NCI-H1048 (cell line): ENCODE measurements around the gene ANGEL1.

Source experiments
- DNase-seq: peaks from one replicate; lab custom pipeline; 2025; lab: John Stamatoyannopoulos, UW

ANGEL1 gene

DNA sequence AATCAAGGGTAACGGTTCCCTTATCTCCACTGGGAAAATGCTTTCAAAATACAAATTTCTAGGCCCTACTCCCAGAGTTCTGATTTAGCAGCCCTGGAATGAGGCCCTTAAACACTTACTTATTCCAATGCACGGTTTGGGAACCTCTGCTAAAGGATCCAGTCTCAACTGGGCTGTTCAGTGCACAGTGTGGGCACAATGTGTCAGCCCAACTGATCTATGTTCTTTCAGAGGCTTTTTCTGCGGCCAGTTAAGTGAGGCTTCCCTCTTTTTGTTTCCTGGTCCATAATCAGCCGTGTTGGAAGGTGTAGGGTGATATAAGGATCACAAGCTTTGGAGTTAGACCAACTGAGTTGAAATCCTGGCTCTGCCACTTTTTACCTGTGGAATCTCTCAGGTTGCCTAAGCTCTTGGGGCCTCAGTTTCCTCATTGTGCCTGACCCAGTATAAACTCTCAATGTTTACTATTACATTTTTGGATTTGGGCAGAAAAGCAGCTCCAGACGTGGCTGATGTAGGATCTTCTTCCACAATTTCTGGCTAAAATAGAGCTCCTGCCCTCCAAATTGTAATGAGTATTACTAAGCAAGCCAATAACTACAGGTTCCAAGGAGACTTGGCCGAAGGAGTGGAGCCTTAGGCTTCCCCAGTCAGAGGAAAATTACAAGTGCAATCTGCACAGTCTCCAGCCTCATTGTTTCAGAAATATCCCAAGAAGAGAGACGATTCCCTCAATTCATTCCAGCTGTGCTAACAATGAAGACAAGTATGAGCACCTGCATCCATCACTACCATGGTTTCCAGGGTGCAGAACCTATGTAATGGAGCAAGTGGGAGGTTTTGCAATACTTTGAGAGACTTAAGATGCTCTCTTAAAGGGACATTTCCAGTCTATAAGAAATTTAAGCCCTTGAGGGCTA is 2.3 kb upstream of the ANGEL1 start:
- DNase-seq: no peak

DNA sequence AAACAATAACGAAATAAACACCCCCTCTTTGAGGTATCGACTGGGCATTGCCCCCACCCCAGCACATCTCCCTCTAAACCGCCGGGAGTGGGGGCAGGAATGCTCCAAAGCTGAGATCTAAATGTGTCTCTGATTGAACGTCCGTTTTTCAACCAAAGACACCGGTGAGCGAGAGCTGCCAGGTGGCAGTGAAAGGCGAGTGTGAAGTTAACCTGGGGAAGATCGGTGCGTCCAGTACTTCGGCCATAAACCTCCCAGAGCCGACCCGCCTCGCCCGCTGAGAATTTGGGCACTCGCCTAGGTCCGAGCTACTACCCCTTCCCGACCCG is 625 bp downstream of the ANGEL1 start:
- DNase-seq: no peak

DNA sequence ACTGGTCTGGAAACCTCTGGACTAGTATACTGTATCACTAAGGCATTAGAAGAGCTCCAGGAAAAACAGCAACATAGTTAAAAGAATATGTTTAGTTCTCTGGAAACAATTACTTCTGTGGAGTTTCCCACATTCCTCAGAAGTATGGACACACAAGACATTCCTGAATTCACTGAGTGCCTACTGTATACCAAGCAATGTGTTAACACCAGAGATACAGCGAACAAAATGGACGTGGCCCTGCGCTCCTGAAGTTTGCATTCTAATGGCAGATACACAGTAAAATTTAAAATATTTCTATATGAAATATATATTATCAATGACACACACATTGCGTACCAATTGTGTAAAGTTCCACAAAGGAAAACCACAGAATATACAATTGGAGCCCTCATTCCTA is 1.1 kb downstream of the ANGEL1 start:
- DNase-seq: no peak

DNA sequence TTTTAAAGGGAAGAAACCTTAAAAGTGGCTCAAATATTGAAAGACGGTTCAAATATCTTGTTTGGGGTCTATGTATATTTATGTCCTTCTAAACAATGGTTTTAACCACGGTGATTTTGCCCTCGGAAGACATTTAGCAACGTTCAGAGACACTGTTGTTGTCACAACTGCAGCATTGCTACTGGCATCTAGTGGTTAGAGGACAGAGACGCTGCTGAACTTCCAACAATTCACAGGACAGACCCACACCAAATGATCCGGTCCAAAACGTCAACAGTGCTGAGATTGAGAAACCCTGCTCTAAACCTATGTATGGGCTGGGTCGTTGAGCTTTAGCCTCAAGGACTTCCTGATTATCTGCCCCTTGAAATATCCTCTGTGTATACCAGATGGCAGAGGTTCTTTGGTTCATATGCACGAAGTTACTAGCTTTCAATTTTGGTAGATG is 1.7 kb downstream of the ANGEL1 start:
- DNase-seq: no peak

DNA sequence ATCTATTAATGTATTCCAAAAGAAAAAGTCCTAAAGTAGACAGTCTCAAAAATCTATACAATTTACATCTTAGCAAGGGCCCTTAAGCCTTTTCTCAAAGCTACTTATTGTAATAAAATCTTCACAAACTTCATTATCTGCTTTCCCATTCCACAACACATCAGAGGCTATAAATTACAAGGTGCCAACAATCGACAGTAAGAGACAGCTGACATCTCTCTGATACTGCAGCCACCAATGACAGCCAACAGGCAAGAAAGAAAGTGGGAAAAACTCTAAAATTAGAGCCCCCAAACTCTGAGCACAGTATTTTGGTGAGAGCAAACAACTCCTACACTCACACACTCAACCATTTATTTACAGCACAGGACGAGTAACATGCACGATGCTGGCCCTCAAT is 2.2 kb downstream of the ANGEL1 start:
- no peak for DNase-seq

DNA sequence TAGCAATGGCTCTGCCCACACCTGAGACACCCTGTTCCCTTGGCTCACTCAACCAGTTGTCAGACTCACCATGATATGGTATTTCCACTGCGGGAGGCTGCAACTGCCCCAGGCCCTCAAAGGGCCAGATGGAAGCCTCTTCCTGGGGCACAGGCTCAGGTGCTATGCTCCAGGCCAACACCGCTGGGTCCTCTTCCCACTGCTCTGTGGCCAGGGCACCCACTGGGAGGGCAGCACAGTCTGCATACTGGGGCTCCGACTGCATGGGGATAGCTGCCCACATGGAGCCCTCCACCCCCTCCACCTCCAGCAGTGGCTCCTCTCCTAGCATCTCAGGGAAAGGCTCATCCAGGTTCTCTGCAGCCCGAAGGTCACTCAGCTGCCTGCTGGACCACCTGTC is 3.7 kb downstream of the ANGEL1 start:
- DNase-seq: no peak

DNA sequence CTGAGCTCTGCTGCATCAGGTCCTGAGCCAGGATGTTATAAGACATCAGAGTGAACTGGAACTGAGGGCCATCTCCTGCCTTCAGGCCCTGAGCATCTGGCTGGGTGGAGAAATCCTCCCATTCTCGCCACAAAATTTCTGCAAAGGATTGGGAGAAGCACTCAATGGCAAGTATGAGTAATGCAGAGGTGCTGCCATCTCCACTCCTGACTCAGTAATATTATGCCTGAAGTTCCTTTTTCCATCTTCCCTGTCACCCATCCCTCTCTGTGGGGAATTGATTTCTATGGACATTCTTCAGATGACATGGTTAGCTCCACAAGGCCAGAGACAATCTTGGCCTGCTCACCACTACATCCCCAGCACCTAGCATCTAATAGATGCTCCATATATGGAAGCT is 4.7 kb downstream of the ANGEL1 start:
- DNase-seq: no peak

DNA sequence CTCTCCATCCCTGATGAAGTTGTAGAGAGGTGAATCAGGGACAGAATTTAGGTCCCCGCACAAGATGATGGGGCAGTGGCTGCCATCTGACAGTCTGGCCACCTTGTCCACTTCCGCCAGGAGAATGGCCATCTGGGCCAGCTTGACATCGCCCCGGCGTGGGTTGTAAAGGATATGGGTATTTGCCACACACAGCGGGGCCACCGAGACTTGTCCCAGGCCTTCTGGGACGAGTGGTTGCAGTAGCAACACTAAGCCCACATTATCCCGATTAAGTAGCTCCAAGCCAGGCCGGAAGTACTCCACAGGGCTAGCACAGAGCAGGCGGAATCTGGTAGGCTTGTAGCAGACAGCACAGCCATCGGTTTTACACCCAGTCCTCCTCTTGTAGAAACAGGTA is 6.2 kb downstream of the ANGEL1 start:
- no peak for DNase-seq

DNA sequence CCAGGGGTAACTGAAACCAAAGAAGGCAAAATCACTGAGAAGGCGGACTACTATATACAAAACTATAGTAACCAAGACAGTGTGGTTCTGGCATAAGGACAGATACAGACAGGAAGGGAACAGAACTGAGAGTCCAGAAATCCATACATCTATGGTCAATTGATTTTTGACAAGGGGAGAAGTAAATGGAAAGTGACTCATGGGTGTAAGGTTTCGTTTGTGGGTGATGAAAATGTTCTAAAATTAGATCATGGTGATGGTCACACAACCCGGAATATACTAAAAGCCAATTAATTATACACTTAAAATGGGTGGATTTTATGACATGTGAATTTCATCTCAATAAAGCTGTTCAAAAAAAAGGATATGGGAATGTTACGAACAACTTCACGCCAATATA is 18.7 kb downstream of the ANGEL1 start:
- no peak for DNase-seq

DNA sequence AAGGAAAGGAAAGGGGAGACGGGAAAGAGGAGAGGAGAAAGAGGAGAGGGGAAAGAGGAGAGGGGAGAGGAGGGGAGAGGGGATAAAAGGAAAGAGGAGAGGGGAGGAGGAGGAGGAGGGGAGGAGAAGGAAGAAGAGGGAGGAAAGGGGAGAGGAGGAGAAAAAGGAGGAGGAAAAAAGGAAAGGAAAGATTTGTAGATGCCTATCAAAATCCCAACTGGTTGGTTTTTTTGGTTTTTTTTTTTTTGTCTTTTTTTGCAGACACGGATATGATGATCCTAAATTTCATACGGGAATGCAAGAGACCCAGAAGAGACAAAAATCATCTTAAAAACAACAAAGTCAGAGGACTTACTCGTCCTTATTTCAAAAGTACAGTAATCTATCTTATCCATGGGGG is 19.4 kb downstream of the ANGEL1 start:
- DNase-seq: no peak

DNA sequence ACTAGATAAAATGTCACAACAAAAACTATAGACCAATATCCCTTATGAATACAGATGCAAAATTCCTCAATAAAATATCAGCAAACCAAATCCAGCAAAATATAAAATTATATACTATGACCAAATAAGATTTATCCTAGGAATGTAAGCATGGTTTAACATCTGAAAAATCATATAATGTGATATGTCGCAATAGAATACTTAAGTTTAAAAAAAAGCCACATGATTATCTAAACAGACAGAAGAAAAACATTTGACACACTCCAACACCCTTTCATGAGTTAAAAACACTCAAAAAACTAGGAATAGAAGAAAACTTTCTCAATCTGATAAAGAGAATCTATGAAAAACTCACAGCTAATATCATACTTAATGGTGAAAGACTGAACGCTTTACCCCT is 20.3 kb downstream of the ANGEL1 start:
- DNase-seq: no peak

DNA sequence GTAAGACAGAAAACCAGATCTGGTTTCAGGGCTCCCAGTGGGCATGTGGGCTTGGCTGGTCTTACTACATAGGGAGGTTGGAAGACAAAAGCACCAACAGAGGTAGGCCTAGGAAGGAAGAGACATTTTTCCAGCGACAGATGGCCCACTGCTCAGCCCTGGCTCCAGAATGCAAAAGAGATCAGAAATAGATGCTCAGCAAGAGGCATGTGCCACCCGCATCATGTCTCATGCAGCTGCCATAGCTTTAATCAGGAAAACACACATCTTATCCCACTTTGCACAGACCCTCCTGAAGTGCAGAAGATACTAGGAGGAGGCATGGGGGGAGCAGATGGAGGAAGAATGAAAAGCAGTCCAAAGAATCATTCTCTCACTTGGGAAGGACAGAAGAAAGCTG is 26.1 kb downstream of the ANGEL1 start:
- no peak for DNase-seq

DNA sequence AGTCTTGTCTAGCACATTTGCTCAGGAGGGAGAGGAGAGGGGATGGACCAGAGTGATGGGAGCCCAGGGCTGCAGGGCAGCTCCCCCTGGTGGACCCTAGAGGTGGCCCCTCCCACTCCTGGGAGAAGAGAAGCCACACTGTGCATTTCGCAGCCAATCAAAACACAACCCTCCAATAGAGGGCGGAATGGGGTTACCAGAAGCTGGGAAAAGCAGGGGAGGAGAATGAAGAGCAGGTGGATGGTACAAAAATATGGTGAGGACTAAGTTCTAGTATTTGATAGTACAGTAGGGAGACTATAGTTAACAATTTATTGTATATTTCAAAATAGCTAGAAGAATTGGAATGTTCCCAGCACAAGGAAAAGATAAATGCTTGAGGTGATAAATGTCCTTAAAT is 27.8 kb downstream of the ANGEL1 start:
- DNase-seq: no peak

DNA sequence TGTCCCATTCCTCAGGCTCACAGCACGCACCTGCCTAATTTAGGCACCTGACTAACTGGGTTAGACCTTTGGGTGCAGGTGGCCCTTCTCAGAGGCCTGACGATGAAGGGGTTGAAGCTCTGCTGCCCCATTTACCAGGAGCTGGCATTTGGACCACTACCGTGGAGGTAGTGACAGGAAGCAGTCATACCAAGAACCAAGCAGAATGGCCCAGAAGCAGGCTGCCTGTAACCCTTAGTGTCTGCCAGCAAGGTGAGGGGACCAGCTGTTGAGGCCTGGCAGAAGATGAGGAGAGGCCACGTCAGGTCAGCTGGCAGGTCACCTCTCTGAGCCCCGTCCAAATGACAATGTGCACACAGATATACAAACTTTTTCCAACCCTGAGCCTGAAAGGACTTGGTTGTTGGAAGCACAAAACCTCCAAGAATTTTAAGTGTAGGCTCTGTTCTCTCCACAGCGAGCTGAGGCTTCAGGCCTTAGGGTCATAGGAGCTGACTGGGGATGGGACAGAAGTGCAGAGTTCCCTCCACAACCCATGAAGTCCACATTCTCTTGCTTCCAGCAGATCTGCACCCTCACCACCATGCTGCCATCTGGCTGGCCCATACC is 28.3 kb downstream of the ANGEL1 start:
- no peak for DNase-seq

DNA sequence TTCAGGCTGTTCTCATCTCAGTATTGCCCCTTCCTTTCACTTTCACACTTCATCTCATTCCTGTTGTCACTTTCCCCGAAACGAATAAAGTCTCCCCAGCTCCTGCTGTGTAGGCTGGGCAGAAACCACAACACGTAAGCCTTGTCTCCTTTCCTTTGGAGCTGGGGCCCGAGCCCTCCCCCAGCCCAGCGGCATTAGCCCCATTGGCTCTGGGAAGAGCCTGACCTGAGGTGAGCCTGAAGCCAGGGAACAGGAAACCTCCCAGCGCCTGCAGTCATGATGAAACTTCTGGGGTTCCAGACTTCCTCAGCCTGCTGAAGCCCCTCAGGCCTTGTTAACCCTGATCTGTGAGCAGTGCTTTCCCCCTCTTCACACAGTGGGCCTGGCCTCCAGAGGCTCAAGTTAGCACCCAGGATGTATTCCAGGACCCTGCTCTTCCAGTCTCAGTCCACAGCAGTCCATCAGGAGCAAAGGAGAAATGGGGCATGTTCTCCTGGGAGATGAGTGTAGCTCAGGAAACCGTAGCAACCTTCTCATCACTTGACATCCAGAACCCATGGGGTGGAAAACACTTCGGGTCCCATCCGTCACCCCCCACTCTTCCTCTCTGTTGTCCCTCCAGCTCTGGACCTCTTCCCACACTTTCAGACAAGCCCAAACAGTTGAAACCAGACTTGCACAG is 29.7 kb downstream of the ANGEL1 start:
- DNase-seq: no peak

DNA sequence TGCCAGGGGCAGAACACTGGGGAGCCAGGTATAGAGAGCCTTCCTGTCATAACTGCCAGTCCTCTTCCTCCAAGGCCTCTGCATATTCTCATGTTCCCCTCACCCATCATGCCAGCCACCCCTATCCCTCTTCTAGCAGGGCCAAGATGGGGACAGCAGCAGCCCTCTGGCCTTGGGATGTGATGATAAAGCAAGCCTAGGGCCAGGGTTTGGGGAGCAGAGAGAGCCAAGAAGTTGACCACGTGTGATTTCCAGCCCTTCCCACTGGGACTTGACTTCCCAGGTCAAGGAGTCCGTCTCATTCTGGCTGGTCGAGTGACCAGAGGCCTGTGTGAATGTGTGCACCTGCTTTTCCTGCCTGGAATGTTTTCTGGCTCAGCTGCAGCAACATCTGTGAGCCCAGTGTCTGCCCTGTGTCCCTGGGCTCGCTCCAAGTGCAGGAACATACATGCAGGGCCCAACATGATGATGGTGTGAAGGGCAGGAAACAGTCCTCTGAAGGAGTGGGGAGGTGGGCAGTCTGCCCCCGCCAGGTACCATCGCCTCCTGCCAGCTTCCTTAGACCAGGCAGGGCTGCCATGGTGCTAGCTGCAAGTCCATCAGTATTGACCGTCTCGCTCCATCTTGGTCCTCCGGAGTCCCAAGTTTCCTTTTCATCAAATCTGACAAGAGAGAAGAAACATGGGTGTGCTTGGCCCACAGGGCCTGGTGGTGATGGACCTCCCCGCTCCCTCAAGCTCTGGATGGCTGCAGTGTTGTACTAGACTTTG is 30.4 kb downstream of the ANGEL1 start:
- DNase-seq: no peak

DNA sequence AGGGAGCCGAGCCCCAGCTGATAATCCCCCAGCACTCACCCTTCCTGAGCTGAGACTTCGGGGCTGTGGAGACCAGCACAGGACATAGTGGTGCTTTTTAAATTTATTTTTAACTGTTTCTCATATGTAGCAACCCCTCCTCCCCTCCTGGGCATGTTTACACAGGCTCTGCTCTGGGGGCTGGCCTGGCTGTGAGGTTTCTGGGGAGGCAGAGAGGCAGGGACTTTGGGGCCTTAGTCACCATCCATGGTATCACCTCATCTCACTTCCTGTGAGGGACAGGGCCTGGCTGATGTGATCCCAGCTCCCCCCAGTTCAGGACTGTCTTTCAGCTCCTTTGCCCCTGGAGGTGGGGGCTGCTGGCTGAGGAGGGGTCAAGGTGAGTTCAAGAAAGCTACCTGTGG is 31.0 kb downstream of the ANGEL1 start:
- no peak for DNase-seq

DNA sequence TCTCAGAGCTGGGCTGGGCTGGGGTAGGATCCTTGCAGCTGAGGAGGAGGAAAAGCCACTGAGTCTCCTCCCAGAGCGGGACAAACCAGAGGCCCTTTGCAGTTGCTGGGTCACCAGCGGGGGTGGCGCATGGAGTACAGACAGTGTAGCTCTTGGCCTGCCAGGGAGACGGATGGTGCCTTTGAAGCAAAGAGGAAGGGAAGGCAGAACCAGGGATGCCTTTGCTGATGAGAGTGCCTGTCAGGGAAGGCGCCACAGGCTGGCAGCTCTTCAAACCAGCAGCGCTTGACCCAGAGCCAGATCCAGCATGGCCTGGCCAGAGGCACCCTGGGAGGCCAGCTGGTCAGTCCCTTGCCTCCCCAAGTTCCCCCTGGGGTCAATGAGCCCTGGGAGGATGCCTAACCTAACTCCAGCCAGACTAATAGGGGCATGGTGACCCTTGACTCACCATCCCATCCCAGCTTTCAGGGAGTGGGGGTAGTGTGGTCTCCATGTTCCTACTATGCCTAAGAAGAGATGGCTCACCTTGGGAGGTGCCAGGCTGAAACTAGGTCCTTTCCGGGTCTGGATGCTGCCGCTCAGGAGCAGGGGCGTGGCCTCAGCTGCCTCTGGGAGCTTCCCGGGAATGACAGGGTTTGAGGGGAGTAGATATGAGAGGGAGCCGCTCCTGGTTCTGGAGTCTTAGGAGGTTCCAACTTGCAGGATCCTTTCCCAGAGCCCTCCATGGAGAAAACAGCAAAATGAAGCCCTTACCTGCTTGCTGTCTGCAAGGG is 31.6 kb downstream of the ANGEL1 start:
- no peak for DNase-seq

DNA sequence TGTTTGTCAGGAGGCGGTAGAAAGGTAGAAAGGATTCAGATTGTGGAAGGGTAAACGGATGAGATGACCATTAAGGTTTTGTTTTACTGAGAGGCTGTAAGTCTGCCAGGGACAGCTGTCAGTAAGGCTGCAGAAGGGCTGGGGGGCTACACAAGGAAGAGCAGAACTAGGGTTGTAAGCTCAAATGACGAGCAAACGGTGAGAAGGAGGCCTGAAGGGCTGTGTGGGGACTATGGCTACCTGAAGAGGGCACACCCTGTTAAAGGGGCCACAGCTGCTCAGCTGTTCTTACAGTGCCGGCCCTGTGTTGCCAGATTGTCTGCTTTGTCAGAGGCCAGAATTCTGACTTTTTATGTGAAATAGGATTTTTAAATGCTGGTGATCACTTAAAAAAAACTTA is 32.3 kb downstream of the ANGEL1 start:
- DNase-seq: no peak

DNA sequence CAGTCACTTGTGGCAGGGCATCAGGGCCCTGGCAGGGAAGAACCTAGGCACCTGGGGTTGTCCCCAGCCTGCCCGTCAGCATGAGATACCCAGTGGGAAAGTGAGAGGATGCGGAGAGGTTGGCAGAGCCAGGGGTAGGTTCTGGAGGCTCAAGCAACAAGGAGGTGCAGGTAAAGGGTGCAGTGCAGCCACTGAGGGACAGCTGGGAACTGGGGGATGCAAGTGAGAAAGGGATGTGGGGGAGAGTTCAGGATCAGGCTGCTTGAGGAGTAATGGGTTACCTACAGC is 32.7 kb downstream of the ANGEL1 start:
- no peak for DNase-seq

DNA sequence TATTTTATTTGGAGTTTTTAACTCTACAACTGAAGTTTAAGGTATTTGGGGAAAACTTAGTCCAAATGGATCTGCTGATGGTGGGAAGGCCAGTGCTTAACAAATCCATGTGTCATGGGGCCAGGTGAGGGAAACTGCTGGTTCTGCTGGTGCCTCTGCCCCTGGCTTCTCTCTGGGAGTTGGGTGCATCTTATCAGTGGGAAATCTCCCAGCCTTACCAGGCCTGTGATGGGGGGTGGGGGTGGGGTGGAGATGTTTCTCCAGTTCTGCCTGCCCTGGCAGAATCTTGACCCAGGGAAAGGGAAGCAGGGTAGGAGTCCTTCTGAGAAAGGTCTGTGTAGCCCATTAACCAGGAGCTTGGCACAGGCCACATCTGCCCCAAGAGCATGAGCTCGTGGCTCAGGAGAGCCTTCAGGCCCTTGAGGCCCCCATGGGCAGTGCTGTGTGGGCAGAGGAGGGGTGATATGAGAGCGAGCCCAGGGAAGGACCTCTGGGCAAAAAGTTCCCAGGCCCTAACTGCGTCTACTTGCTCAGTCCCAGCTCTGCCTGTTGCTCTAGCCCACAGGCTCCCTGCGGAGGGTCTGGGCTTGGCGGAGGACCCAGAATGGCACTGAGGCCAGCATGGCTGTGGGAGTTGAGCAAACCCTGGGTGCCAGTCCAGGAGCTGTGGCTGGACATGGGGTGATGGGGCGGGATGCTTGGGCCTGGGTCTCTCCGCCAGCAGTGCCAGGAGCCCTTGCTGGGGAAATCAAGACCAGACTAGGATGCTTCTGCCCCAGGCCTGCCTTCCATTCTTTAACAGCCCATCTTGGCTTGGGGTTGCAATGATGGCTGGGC is 33.2 kb downstream of the ANGEL1 start:
- DNase-seq: no peak
